DND-41 (cell line): ENCODE measurements around the gene PPP1R36.
A peak's percentile ranks its signal among the peaks of the same experiment; 100 is the strongest.

ENCODE experiments used
- ATAC-seq: fragments of 200-7000 bp; cut with Tn5 transposase; 3 replicates; pipeline ENCODE4 v1.9.1; 2021; ENCODE audit warnings: low read depth; ENCODE audit not compliant: insufficient read depth
- DNase-seq: peaks from one replicate; pipeline ENCODE4 v3.0.0-alpha.2; 2020
- H2AFZ ChIP-seq: 2 replicates; pipeline ENCODE4 v1.6.0; 2012; ENCODE audit warnings: low read depth, low read length
- H3K27ac ChIP-seq: 2 replicates; pipeline ENCODE4 v1.5.1; 2012; ENCODE audit warnings: low read length, inconsistent platforms
- H3K27me3 ChIP-seq: fragments of 200-600 bp; sonication (generic); 2 replicates; pipeline ENCODE4 v1.6.0; 2012; ENCODE audit warnings: low read length, mild to moderate bottlenecking, inconsistent platforms; ENCODE audit not compliant: insufficient read depth, poor library complexity
- H3K36me3 ChIP-seq: 2 replicates; pipeline ENCODE4 v1.5.1; 2012; ENCODE audit warnings: low read length, inconsistent platforms; ENCODE audit not compliant: insufficient read depth
- H3K4me1 ChIP-seq: 2 replicates; pipeline ENCODE4 v1.5.1; 2012; ENCODE audit warnings: mild to moderate bottlenecking, low read length; ENCODE audit not compliant: insufficient read depth
- H3K4me2 ChIP-seq: 2 replicates; pipeline ENCODE4 v1.6.0; 2012; ENCODE audit warnings: mild to moderate bottlenecking, moderate library complexity, low read length, inconsistent platforms; ENCODE audit not compliant: insufficient read depth
- H3K4me3 ChIP-seq, 2 experiments: fragments of 200-600 bp in 1 of 2; shearing (Covaris generic) in 1 of 2; 2 replicates each; pipeline ENCODE4 v1.5.1; 2012 to 2016; ENCODE audit warnings: inconsistent platforms in 2 of 2, low read length in 2 of 2, mild to moderate bottlenecking in 2 of 2, low read depth in 1 of 2, moderate library complexity in 1 of 2
- H3K79me2 ChIP-seq: 2 replicates; pipeline ENCODE4 v1.6.0; 2012; ENCODE audit warnings: low read length, inconsistent platforms; ENCODE audit not compliant: insufficient read depth
- H3K9ac ChIP-seq: 2 replicates; pipeline ENCODE4 v1.6.0; 2012; ENCODE audit warnings: low read depth, mild to moderate bottlenecking, inconsistent platforms, low read length, moderate library complexity
- H3K9me3 ChIP-seq: 2 replicates; pipeline ENCODE4 v1.5.1; 2012; ENCODE audit warnings: low read length, moderate library complexity, mild to moderate bottlenecking, inconsistent platforms; ENCODE audit not compliant: insufficient read depth, severe bottlenecking
- H4K20me1 ChIP-seq: 2 replicates; pipeline ENCODE4 v1.6.0; 2012; ENCODE audit warnings: low read length; ENCODE audit not compliant: insufficient read depth
- EZH2 ChIP-seq: IDR thresholded peaks from 3 replicates; pipeline ENCODE4 v1.6.1; 2012; ENCODE audit warnings: borderline replicate concordance, low read depth, mild to moderate bottlenecking, moderate library complexity, low read length, inconsistent platforms; ENCODE audit not compliant: severe bottlenecking
- TF ChIP-seq, protein P1 (sequence below): IDR thresholded peaks from 2 replicates; pipeline ENCODE4 v1.5.1; 2012; ENCODE audit warnings: borderline replicate concordance, low read length, moderate library complexity, mild to moderate bottlenecking; ENCODE audit not compliant: poor library complexity, severe bottlenecking; ENCODE audit errors: extremely low read depth

Gene PPP1R36

DNA sequence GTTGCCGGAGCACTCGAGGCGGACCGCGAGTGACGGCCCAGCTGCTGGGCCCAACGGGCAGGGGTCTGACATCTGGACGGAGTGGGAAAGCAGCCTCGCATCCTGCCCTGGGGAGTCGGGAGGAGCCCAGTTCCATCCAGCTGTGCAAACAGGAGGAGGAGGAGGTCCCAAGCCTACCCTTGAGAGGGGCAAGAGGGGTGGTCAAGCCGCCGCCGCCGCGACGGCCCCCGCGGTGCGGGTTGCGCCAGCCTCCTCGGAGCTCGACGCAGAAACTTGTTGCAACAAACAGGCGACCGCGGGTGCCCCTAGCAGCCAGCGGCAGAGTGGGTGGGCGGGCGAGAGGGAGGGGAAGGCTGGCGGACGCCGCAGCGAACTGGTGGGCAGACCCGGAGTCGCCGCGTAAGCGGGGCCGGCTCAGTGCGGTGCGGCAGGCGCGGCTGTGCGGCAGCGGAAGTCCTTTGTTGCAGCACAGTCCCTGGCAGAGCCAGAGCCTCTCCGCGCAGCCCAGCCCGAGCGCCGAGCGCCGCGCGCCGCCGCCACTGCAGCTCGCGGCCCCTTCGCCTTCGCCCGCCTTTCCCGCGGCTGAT lies 45.4 kb upstream of the PPP1R36 start, which contains the start of gene ZBTB1:
ZBTB1 (plus strand) TSS at position 461 of the 587 bp plus-strand sequence. CDS start 16,735 bp downstream, outside the sequence.
- ATAC-seq (peak; percentile 59), DNase-seq (peak; percentile 88)
- Histone ChIP-seq H3K4me1 (peaks cover 72% of the 10 kb centered on the region), H3K9ac (peak within 1 kb of the TSS; percentile 98), H3K4me3 (peak within 1 kb of the TSS; percentile 58 to 65), H4K20me1 (peaks cover 41% of the 10 kb centered on the region), H3K36me3 (peaks cover 4% of the 10 kb centered on the region), H3K4me2 (peak within 1 kb of the TSS; percentile 81), H3K27ac (peak within 1 kb of the TSS; percentile 97), H3K27me3 (no peaks in the 10 kb centered on the region), H2AFZ (peak within 1 kb of the TSS; percentile 76), H3K79me2 (peaks cover 95% of the 10 kb centered on the region), H3K9me3 (no peaks in the 10 kb centered on the region)
- TF ChIP-seq, protein P1, sequence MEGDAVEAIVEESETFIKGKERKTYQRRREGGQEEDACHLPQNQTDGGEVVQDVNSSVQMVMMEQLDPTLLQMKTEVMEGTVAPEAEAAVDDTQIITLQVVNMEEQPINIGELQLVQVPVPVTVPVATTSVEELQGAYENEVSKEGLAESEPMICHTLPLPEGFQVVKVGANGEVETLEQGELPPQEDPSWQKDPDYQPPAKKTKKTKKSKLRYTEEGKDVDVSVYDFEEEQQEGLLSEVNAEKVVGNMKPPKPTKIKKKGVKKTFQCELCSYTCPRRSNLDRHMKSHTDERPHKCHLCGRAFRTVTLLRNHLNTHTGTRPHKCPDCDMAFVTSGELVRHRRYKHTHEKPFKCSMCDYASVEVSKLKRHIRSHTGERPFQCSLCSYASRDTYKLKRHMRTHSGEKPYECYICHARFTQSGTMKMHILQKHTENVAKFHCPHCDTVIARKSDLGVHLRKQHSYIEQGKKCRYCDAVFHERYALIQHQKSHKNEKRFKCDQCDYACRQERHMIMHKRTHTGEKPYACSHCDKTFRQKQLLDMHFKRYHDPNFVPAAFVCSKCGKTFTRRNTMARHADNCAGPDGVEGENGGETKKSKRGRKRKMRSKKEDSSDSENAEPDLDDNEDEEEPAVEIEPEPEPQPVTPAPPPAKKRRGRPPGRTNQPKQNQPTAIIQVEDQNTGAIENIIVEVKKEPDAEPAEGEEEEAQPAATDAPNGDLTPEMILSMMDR = no peak
- no peak for TF ChIP-seq EZH2

DNA sequence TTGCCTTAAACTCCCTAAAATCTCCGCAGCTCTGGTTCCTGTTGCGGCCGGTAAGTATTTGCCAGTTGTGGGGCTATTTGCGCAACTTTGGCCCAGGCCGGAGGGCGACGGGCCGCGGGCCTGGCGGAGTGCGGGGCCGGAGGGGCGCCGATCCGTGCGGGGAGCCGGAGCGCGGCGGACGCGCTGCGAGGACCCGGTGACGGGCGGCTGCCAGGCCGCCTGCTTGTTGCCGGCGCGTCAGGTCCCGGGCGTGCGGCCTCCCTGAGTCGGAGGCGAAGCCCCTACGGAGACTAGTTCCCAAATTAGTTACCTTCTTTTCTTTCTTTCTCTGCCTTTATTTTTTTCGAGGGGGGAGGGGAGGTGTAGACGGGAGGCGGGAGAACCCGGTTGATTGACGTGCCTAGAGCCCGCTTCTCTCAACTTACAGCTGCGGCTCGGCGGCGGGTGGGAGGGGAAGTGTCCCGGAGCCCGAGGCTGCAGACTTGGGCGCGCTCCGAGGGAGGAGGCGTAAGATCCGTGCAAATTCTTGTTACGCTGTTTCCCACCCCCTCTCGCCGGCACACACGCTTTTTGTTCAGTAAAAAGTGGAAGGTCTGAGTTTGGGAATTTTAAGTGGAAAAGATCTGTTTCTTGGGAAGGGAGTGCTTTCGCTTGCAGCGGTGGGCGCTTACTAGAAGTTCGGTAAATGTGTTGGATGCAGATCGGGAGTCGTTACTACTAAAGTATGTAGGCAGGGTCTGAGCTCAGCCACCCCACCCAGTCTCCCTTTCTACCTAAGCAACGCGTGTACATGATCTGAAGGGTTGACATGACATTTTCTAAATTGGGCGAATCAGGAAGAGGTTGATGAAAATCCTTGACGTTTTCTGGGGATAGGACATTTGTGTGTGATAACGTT lies 44.6 kb upstream of the PPP1R36 start:
- peak; percentile 52 for ATAC-seq
- peaks cover 68% of the 10 kb centered on the region for H3K4me1 ChIP-seq

DNA sequence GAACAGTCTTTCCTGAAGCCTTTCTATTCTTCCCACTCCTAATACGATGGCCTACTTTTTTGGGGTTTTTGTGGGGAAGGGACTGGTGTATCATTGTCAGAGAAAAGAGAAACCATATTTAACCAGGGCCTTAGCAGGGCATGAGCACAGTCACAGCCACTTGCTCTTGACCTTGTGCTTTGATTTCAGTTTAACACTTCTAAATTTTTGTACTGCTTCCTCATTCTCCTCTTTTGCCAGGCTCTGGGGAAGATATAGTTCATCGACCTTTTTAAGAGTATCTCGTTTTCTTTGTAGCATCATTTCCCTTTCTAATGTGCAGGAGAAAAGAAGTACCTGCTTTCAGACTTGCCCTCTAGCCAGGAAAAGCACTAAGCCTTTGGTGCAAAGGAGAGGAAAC lies 43.0 kb upstream of the PPP1R36 start:
- H3K4me3 ChIP-seq = peak overlapping the region in 1 of 2 experiments; percentile 50; a peak in 2 of 4 replicates
- H2AFZ ChIP-seq = no peak overlapping the region
- peak overlapping the region; percentile 34; the same call in 1 of the 2 replicates for H3K27ac ChIP-seq
- H3K4me1 ChIP-seq = peaks cover 68% of the 10 kb centered on the region
- peaks cover 9% of the 10 kb centered on the region for H3K36me3 ChIP-seq
- H3K9ac ChIP-seq = peak overlapping the region; percentile 98
- TF ChIP-seq, protein P1 = no peak
- no peak for TF ChIP-seq EZH2
- no peaks in the 10 kb centered on the region for H3K27me3 ChIP-seq
- DNase-seq = no peak
- H3K79me2 ChIP-seq = peaks cover 95% of the 10 kb centered on the region
- H3K9me3 ChIP-seq = no peaks in the 10 kb centered on the region
- H3K4me2 ChIP-seq = peak overlapping the region; percentile 81
- no peak for ATAC-seq
- H4K20me1 ChIP-seq = peaks cover 52% of the 10 kb centered on the region

More for the DNA sequence above, 44.6 kb upstream of the PPP1R36 start:
- peak overlapping the region; percentile 98 for H3K9ac ChIP-seq
- H3K4me2 ChIP-seq = peak overlapping the region; percentile 81
- no peaks in the 10 kb centered on the region for H3K27me3 ChIP-seq
- H3K36me3 ChIP-seq = peaks cover 4% of the 10 kb centered on the region
- peak overlapping the region; percentile 58 to 65 for H3K4me3 ChIP-seq
- no peaks in the 10 kb centered on the region for H3K9me3 ChIP-seq
- H2AFZ ChIP-seq = peak overlapping the region; percentile 76
- peaks cover 94% of the 10 kb centered on the region for H3K79me2 ChIP-seq
- peaks cover 41% of the 10 kb centered on the region for H4K20me1 ChIP-seq
- no peak for TF ChIP-seq EZH2
- TF ChIP-seq, protein P1 = no peak
- peak overlapping the region; percentile 97 for H3K27ac ChIP-seq
- peak; percentile 91 for DNase-seq
